ENCODE measurements around the gene OLFM1.

The OLFM1 gene

GRCh38 chr9:135090547-135090946 lies 3.1 kb downstream of the OLFM1 start:
- DNase-seq = no peak

- no peak for DNase-seq
Observed at GRCh38 chr9:135091545-135091944, 4.1 kb downstream of the OLFM1 start.

GRCh38 chr9:135093111-135093510 lies 5.6 kb downstream of the OLFM1 start:
- no peak for DNase-seq

- no peak for DNase-seq
Observed at GRCh38 chr9:135093911-135094584, 6.6 kb downstream of the OLFM1 start.

- no peak for DNase-seq
Observed at GRCh38 chr9:135095470-135096407, 8.3 kb downstream of the OLFM1 start.

- no peak for DNase-seq
Observed at GRCh38 chr9:135096408-135096895, 9.0 kb downstream of the OLFM1 start.

- no peak for DNase-seq
Observed at GRCh38 chr9:135098400-135099105, 11.1 kb downstream of the OLFM1 start.

- no peak for DNase-seq
Observed at GRCh38 chr9:135099574-135099973, 12.1 kb downstream of the OLFM1 start.

GRCh38 chr9:135100241-135100681 lies 12.8 kb downstream of the OLFM1 start:
- no peak for DNase-seq

- no peak for DNase-seq
Observed at GRCh38 chr9:135100725-135101410, 13.4 kb downstream of the OLFM1 start.

GRCh38 chr9:135101486-135101885 lies 14.0 kb downstream of the OLFM1 start:
- DNase-seq = no peak

GRCh38 chr9:135101926-135102325 lies 14.5 kb downstream of the OLFM1 start:
- DNase-seq = no peak

GRCh38 chr9:135102331-135102730 lies 14.9 kb downstream of the OLFM1 start:
- DNase-seq = no peak

GRCh38 chr9:135103001-135103446 lies 15.6 kb downstream of the OLFM1 start:
- DNase-seq = no peak

- no peak for DNase-seq
Observed at GRCh38 chr9:135103931-135104639, 16.6 kb downstream of the OLFM1 start.

- DNase-seq = no peak
Observed at GRCh38 chr9:135104761-135105160, 17.3 kb downstream of the OLFM1 start.

- DNase-seq = no peak
Observed at GRCh38 chr9:135105211-135105745, 17.8 kb downstream of the OLFM1 start.

GRCh38 chr9:135105938-135106491 lies 18.5 kb downstream of the OLFM1 start:
- DNase-seq = no peak

GRCh38 chr9:135106551-135107270 lies 19.2 kb downstream of the OLFM1 start:
- DNase-seq = no peak

- DNase-seq = no peak
Observed at GRCh38 chr9:135107581-135108235, 20.2 kb downstream of the OLFM1 start.

Data from NK-92 treated with Interleukin-12 subunit alpha and Interleukin-12 subunit beta, amount 100 ng/mL, for 24 hours (cell line).